ENCODE results near the gene POPDC3. TPM values are rescaled to one million over a fixed set of nuclear protein-coding genes. Genes with fewer than 3 reads are reported as not detected.

Gene POPDC3
- total RNA-seq, 1 donor from 2014 or later = 9.1 TPM

DNA sequence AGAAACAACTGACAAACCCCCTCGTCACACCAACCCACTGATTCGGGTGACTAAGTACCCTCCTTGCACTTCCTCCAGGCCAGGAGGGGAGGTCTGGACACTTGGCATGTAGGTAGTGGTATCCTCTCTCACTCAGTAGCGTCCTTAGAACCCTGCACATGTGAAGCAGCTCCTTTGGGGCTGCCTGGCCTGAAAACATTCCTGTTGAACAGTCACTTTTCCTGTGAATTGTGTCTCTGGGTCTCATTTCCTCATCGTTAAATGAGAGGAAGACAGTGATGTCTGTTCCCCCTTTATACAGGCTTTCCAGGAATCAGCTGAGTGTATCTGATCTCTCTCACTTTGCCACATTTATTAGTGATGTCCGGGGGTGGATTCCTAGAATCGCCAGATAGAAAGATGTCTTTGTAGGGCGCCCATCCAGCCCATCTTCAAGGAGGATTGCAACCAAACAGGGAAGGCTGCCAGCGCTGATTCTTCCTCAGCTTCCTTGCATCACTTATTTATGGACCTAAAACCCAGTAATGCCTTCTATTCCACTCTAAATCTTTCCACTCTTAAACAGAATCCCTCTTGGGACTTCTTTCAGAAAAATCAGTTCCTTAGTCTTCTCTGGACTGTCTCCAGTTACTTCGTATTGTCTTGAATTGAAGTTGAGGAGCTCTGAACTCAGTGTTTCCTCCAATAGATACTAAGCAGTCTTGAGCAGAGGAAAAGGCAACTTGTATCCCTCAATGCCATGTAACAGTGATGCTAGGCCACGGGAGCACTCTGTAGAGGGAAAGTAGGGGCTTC is 9.4 kb upstream of the POPDC3 start:
- Histone ChIP-seq H4K20me1 (ENCODE audit: insufficient read depth, low read length) (no peaks in the 10 kb centered on the region), H3K27me3 (ENCODE audit: insufficient read depth, low read length) (no peaks in the 10 kb centered on the region), H2AFZ (ENCODE audit: low read depth, low read length) (no peak overlapping the region), H3K9ac (ENCODE audit: low read length) (no peak overlapping the region), H3K36me3 (ENCODE audit: insufficient read depth, low read length) (no peaks in the 10 kb centered on the region), H3K4me1 (ENCODE audit: insufficient read depth, low read length) (peaks cover 8% of the 10 kb centered on the region), H3K9me3 (ENCODE audit: insufficient read depth, low read depth, low read length) (no peaks in the 10 kb centered on the region), H3K27ac (ENCODE audit: low read depth, low read length) (no peak overlapping the region), H3K79me2 (ENCODE audit: insufficient read depth, low read length) (no peaks in the 10 kb centered on the region), H3K4me2 (ENCODE audit: low read length) (no peak overlapping the region), H3K4me3 (ENCODE audit: insufficient read depth, low read depth, low read length) (no peak overlapping the region)
- no peaks in the 10 kb centered on the region for H3K9me3 Mint-ChIP-seq (ENCODE audit: unreplicated experiment)
- DNase-seq (ENCODE audit: low read depth) = no peak
- H3K4me1 Mint-ChIP-seq (ENCODE audit: low read depth, unreplicated experiment) = peaks cover 9% of the 10 kb centered on the region
- no peaks in the 10 kb centered on the region for H3K27me3 Mint-ChIP-seq (ENCODE audit: low read depth, unreplicated experiment)
- no peaks in the 10 kb centered on the region for H3K36me3 Mint-ChIP-seq (ENCODE audit: low read depth, unreplicated experiment)
- no peak overlapping the region for H3K27ac Mint-ChIP-seq (ENCODE audit: unreplicated experiment)
- FAIRE-seq = no peak
- no peak overlapping the region for H3K4me3 Mint-ChIP-seq (ENCODE audit: unreplicated experiment)
- no peak for TF ChIP-seq EZH2 (IDR thresholded peaks at IDR 0.05; ENCODE audit: insufficient read depth, low read length)
- TF ChIP-seq, protein P1, sequence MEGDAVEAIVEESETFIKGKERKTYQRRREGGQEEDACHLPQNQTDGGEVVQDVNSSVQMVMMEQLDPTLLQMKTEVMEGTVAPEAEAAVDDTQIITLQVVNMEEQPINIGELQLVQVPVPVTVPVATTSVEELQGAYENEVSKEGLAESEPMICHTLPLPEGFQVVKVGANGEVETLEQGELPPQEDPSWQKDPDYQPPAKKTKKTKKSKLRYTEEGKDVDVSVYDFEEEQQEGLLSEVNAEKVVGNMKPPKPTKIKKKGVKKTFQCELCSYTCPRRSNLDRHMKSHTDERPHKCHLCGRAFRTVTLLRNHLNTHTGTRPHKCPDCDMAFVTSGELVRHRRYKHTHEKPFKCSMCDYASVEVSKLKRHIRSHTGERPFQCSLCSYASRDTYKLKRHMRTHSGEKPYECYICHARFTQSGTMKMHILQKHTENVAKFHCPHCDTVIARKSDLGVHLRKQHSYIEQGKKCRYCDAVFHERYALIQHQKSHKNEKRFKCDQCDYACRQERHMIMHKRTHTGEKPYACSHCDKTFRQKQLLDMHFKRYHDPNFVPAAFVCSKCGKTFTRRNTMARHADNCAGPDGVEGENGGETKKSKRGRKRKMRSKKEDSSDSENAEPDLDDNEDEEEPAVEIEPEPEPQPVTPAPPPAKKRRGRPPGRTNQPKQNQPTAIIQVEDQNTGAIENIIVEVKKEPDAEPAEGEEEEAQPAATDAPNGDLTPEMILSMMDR (IDR thresholded peaks at IDR 0.05; ENCODE audit: insufficient read depth, low read depth, low read length) = no peak

GRCh38 chr6:105188251-105188650 is 8.4 kb upstream of the POPDC3 start:
- DNase-seq (ENCODE audit: low read depth) = no peak
- Histone ChIP-seq H3K4me3 (ENCODE audit: insufficient read depth, low read depth, low read length) (no peak overlapping the region), H3K27ac (ENCODE audit: low read depth, low read length) (no peak overlapping the region), H4K20me1 (ENCODE audit: insufficient read depth, low read length) (no peaks in the 10 kb centered on the region), H3K27me3 (ENCODE audit: insufficient read depth, low read length) (no peaks in the 10 kb centered on the region), H3K4me2 (ENCODE audit: low read length) (no peak overlapping the region), H3K9ac (ENCODE audit: low read length) (no peak overlapping the region), H3K36me3 (ENCODE audit: insufficient read depth, low read length) (no peaks in the 10 kb centered on the region), H2AFZ (ENCODE audit: low read depth, low read length) (no peak overlapping the region), H3K4me1 (ENCODE audit: insufficient read depth, low read length) (peaks cover 4% of the 10 kb centered on the region), H3K79me2 (ENCODE audit: insufficient read depth, low read length) (no peaks in the 10 kb centered on the region), H3K9me3 (ENCODE audit: insufficient read depth, low read depth, low read length) (no peaks in the 10 kb centered on the region)
- Mint-ChIP-seq H3K36me3 (ENCODE audit: low read depth, unreplicated experiment) (no peaks in the 10 kb centered on the region), H3K4me1 (ENCODE audit: low read depth, unreplicated experiment) (peaks cover 6% of the 10 kb centered on the region), H3K4me3 (ENCODE audit: unreplicated experiment) (no peak overlapping the region), H3K9me3 (ENCODE audit: unreplicated experiment) (no peaks in the 10 kb centered on the region), H3K27ac (ENCODE audit: unreplicated experiment) (no peak overlapping the region), H3K27me3 (ENCODE audit: low read depth, unreplicated experiment) (no peaks in the 10 kb centered on the region)
- TF ChIP-seq, protein P1 (IDR thresholded peaks at IDR 0.05; ENCODE audit: insufficient read depth, low read depth, low read length) = no peak
- TF ChIP-seq EZH2 (IDR thresholded peaks at IDR 0.05; ENCODE audit: insufficient read depth, low read length) = no peak
- no peak for FAIRE-seq

DNA sequence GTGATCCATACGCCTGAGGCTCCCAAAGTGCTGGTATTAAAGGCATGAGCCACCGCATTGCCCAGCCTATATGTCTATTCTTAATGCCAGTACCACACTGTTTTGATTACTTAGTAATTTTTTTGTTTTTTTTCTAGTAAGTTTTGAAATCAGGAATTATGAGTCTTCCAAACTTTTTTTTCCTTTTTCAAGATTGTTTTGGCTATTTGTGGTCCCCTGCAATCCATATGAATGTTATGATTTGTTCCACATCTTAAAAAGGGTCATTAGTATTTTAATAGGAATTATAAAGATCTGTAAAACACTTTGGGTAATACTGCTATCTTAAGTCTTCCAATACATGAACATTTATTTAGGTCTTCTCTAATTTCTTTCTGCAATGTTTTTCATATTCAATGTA is 6.8 kb upstream of the POPDC3 start:
- no peak overlapping the region for H3K4me3 Mint-ChIP-seq (ENCODE audit: unreplicated experiment)
- Histone ChIP-seq H3K27me3 (ENCODE audit: insufficient read depth, low read length) (no peaks in the 10 kb centered on the region), H3K9me3 (ENCODE audit: insufficient read depth, low read depth, low read length) (no peaks in the 10 kb centered on the region), H3K36me3 (ENCODE audit: insufficient read depth, low read length) (no peaks in the 10 kb centered on the region), H3K79me2 (ENCODE audit: insufficient read depth, low read length) (no peaks in the 10 kb centered on the region), H3K9ac (ENCODE audit: low read length) (no peak overlapping the region), H4K20me1 (ENCODE audit: insufficient read depth, low read length) (no peaks in the 10 kb centered on the region), H3K27ac (ENCODE audit: low read depth, low read length) (no peak overlapping the region), H3K4me2 (ENCODE audit: low read length) (no peak overlapping the region), H2AFZ (ENCODE audit: low read depth, low read length) (no peak overlapping the region), H3K4me3 (ENCODE audit: insufficient read depth, low read depth, low read length) (no peak overlapping the region), H3K4me1 (ENCODE audit: insufficient read depth, low read length) (no peaks in the 10 kb centered on the region)
- no peak for DNase-seq (ENCODE audit: low read depth)
- TF ChIP-seq, protein P1 (IDR thresholded peaks at IDR 0.05; ENCODE audit: insufficient read depth, low read depth, low read length) = no peak
- no peak for TF ChIP-seq EZH2 (IDR thresholded peaks at IDR 0.05; ENCODE audit: insufficient read depth, low read length)
- no peaks in the 10 kb centered on the region for H3K9me3 Mint-ChIP-seq (ENCODE audit: unreplicated experiment)
- no peak for FAIRE-seq
- no peaks in the 10 kb centered on the region for H3K27me3 Mint-ChIP-seq (ENCODE audit: low read depth, unreplicated experiment)
- no peak overlapping the region for H3K27ac Mint-ChIP-seq (ENCODE audit: unreplicated experiment)
- no peaks in the 10 kb centered on the region for H3K36me3 Mint-ChIP-seq (ENCODE audit: low read depth, unreplicated experiment)
- H3K4me1 Mint-ChIP-seq (ENCODE audit: low read depth, unreplicated experiment) = no peaks in the 10 kb centered on the region
